ENCODE measurements around the gene C14orf93. TPM values are rescaled to one million over a fixed set of nuclear protein-coding genes. Genes with fewer than 3 reads are reported as not detected.
A peak's percentile ranks its signal among the peaks of the same experiment; 100 is the strongest.

Gene C14orf93
- total and polyA plus RNA-seq, 9 of the 15 experiments (the other 6 are each of a cell fraction or from before 2014, with no cell fraction given): 2.2 to 22.4 (median 16.1) TPM

- TF ChIP-seq TBP (optimal IDR thresholded peaks at IDR 0.05; ENCODE audit: low read depth, low read length) (peak; percentile 89), RAD51 (IDR thresholded peaks at IDR 0.05; ENCODE audit: borderline replicate concordance, low read depth) (no peak), NR4A1 (CRISPR knock-in tag; IDR thresholded peaks at IDR 0.05) (no peak), NR4A1 (tag; IDR thresholded peaks at IDR 0.05) (no peak; the same call in 1 of the 2 replicates), ZNF324 (CRISPR knock-in tag; IDR thresholded peaks at IDR 0.05) (no peak), PTTG1 (tag; IDR thresholded peaks at IDR 0.05; ENCODE audit: low read depth) (no peak), MCM3 (IDR thresholded peaks at IDR 0.05) (no peak), ZNF408 (CRISPR knock-in tag; IDR thresholded peaks at IDR 0.05; ENCODE audit: low read depth) (no peak), E2F4 (CRISPR knock-in tag; IDR thresholded peaks at IDR 0.05; ENCODE audit: low read depth) (peak; percentile 39; the same call in 1 of the 2 replicates), TCF15 (CRISPR knock-in tag; IDR thresholded peaks at IDR 0.05) (no peak), AFF4 (CRISPR knock-in tag; IDR thresholded peaks at IDR 0.05) (peak; percentile 87), IRF2 (CRISPR knock-in tag; IDR thresholded peaks at IDR 0.05) (no peak; the same call in 1 of the 2 replicates), GTF3C2 (IDR thresholded peaks at IDR 0.05; ENCODE audit: borderline replicate concordance, extremely low read depth, insufficient read length) (no peak), ZBTB33 (CRISPR knock-in tag; IDR thresholded peaks at IDR 0.05) (peak; percentile 64; the same call in 1 of the 2 replicates), CGGBP1 (CRISPR knock-in tag; IDR thresholded peaks at IDR 0.05) (no peak)
Observed at GRCh38 chr14:23006544-23007419, 3.2 kb downstream of the C14orf93 start (continued).
